ENCODE measurements around the gene MALAT1.

DNA sequence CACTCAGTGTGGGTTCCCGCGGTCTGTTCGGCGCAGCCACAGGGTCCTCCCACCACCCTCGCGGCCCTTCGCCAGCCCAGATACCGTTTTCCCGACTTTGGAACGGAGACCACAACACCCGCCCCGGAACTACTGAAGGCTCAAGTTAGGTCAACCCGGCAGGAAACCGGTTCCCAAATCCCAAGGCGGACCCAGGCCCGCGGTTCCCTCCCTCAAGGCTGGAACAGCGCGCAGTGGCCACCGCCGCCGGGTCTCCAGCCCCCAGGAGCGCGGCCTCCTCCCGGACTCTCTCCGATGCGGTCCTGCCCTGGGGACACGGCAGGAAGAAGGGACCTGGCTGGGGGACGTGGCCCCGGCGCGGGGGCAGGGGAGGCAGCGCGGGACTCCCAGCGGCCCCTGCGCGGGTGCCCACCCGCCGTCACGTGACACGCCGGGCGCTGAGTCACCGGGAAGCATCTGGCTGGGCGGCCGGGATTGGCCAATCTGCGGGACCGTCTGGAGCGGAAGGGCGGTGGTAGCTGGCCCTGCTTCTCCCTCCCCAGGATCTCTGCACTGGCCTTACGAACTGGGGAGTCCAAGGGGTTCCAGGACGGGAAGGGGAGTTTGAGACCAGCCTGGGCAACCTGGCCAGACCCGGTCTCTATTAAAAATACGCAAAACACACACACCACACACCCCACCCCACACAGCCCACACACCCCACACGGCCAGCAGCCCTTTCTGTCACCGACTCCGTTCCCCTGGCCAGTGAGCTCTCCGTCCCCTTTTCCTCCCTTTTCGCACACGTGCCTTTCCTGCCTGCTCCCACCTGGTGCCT lies 21.5 kb upstream of the MALAT1 start:
- TF ChIP-seq, protein P1, sequence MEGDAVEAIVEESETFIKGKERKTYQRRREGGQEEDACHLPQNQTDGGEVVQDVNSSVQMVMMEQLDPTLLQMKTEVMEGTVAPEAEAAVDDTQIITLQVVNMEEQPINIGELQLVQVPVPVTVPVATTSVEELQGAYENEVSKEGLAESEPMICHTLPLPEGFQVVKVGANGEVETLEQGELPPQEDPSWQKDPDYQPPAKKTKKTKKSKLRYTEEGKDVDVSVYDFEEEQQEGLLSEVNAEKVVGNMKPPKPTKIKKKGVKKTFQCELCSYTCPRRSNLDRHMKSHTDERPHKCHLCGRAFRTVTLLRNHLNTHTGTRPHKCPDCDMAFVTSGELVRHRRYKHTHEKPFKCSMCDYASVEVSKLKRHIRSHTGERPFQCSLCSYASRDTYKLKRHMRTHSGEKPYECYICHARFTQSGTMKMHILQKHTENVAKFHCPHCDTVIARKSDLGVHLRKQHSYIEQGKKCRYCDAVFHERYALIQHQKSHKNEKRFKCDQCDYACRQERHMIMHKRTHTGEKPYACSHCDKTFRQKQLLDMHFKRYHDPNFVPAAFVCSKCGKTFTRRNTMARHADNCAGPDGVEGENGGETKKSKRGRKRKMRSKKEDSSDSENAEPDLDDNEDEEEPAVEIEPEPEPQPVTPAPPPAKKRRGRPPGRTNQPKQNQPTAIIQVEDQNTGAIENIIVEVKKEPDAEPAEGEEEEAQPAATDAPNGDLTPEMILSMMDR (IDR thresholded peaks at IDR 0.05): no peak
- TF ChIP-seq EZH2 (IDR thresholded peaks at IDR 0.05) (no peak), EZH2phosphoT487 (IDR thresholded peaks at IDR 0.05) (no peak)

Measured in neural progenitor cell (in vitro differentiated cells).